NAMALWA (cell line): ENCODE data around the gene QRSL1.
A peak's percentile ranks its signal among the peaks of the same experiment; 100 is the strongest.
"Not testable (repeated sequence)": the region's sequence is repeated elsewhere in the genome, so short reads cannot be mapped to it uniquely, and the experiment has no call there.

Experiments used
- DNase-seq: peaks from one replicate; pipeline ENCODE4 v3.0.0-alpha.2; 2015; ENCODE audit warnings: low spot score

QRSL1 gene

DNA sequence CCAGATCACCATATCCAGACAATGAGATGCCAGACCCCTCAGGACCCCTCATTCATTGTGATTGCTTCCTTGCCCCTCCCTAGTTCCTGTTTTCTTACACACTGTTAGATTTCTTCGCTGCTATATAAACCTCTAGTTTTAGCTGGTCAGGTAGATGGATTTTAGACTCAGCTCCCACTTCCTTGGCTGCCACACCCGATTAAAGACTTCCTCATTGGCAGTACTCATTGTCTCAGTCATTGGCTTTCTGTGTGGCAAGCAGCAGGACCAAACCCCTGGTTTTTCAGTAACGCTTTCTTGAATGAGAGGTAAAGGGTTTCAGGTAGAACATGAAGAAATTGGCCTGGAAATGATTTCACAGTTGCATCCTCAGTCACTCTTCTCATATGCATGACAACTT lies 47.9 kb downstream of the QRSL1 start:
- no peak for DNase-seq

DNA sequence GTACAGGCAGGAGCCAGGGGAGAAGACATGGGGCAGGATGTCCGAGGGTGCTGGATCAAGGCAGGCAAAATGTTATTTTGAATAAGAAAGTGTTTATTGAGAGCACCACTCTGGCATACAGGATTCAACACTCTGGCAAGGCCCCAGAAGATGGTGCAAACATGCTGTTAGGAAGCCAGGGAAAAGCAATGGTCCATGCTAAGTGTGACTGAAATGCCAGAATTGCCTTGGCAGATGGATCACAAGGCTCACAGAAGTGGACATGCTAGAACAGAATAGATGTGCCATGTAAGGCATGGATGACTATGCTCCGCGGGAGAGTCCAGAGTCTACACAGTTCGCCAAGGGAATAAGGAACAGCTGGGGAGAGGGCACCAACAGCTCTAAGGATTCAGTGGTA lies 54.6 kb downstream of the QRSL1 start:
- DNase-seq: no peak

- DNase-seq: no peak
Measured at GRCh38 chr6:106685833-106686232, 56.5 kb downstream of the QRSL1 start.

DNA sequence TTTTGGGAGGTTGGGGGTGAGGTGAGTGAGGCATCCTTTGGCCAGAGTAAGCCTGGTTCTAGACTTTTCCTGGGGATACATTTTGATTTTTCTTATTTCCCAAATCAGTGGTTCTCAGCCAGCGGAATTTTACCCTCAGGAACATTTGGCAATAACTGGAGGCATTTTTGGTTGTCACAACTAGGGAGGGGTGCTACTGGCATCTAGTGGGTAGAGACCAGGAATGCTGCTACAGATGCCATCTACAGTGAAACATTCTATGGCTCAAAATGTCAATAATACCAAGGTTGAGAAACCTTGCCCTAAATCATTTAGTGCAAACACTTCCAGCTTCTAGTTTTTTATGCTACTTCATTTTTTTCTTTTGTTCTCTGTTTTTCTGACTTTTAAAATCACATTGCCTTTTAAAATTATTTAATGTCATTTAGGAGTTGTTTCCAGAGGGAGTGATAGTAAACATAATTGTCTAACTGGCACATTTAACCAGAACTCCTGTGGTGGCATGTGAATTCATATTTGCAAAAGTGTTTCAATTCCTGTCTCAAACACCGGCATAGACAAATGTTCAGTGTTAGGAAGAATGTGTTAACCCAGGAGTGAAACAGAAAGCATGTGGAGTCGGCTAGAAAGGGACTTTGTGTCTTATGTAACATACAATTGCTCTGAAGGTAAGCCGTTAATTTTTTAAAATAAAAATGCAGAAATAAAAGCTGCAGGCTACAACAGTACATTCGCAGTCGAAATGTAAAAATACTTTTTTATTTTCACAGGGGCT lies 59.0 kb downstream of the QRSL1 start:
- DNase-seq: no peak

DNA sequence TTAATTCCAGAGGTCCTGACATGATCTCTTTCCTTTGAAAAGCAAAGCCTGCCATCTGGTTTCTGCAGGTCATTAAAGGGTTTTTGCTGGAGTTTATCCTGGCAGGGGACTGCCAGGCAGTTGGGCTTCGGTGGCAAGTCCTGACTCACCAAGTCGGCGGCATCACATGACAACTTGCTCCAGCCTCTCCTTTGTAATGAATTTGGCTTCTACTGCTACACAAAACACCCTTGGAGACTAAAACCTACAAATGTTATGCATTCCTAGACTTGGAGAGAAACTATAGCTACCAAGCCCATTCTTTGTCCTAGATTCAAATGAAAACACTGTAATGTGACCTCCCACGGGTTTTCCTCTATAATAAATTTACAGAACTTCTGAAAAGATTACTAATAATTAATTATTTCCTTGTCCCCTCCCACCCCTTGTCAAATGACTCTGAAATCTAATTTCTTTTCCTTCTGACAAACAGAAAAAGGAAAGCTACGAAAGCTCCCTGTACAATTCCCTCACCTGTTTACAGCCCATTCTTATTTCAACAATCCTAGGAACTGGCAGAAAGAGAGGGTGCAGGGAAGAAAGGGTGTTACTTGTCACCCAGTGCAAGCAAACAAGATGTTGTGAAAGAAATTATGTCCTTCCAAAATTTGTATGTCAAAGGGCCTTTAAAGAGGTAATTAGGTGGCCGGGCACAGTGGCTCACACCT lies 62.9 kb downstream of the QRSL1 start:
- DNase-seq: no peak

DNA sequence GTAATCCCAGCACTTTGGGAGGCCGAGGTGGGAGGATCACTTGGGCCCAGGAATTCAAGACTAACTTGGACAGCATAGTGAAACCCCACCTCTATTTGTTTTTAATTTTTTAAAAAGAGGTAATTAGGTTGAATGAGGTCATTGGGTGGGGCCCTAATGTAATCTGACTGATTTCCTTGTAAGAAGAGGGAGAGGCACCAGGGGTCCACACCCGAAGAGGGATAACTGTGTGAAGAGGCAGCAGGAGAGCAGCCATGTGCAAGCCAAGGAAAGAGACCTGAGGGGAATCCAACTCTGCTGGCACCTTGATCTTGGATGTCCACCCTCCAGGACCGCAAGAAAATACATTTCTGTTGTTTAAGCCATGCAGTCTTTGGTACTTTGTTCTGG lies 63.4 kb downstream of the QRSL1 start:
- no peak for DNase-seq

DNA sequence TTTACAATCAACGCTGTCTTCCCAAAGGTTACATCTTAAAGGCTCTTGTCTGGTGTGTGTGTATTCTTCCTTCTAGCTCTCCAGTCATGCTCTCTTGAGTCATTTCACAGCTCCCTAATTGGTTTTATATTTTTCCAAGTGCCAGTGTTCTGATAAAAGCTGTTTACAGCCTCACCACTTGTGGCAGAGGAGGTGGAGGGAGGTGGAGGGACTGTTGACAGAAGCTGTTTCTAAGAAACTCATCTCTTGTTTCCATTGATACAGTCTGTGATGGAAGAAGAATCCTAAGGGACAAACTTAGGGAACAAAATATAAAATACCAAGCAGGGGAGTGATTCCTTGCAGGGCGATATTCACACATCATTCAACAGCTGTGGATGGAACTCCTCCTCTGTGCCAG lies 64.0 kb downstream of the QRSL1 start:
- DNase-seq: no peak

DNA sequence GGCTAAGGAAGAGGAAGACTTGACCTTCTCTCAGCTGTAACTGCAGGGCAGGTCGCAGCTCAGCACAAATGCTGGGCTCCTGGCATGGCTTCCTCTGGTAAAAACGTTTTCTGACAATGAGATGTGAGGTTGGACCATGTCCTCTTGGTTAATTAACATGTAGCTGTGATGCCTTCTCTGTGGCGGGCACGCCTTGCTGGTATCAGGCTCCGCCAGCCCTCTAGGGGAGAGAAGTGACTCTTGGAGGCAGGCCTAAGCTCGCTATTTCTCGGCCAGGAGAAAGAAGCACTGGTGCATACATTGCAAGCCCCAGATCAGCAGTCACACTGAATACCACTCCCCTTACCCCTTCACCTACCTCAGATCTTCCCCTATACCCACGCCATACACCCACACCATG lies 65.0 kb downstream of the QRSL1 start:
- DNase-seq: peak; percentile 63

DNA sequence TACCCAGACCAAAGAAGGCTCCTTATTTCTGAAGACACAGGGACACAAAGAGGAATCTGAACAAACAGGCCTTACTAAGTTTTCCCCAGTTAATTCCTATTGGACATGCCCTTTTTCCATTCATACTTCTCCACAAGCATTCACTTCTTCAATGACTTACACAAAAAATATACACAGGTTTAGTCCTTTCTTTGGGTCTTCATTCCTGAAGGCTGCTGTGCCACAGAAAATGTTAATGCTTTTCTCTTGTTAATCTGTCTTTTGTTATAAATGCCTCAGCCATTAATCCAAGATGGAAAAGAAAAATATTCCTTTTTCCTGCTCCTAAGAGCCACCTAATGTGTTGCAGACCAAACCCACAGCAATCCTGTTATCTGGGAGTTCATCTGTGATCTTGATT lies 71.2 kb downstream of the QRSL1 start:
- no peak for DNase-seq

- DNase-seq: not testable (repeated sequence)
Measured at GRCh38 chr6:106701201-106701600, 71.8 kb downstream of the QRSL1 start.

GRCh38 chr6:106702046-106702445 lies 72.7 kb downstream of the QRSL1 start:
- DNase-seq: peak; percentile 90

DNA sequence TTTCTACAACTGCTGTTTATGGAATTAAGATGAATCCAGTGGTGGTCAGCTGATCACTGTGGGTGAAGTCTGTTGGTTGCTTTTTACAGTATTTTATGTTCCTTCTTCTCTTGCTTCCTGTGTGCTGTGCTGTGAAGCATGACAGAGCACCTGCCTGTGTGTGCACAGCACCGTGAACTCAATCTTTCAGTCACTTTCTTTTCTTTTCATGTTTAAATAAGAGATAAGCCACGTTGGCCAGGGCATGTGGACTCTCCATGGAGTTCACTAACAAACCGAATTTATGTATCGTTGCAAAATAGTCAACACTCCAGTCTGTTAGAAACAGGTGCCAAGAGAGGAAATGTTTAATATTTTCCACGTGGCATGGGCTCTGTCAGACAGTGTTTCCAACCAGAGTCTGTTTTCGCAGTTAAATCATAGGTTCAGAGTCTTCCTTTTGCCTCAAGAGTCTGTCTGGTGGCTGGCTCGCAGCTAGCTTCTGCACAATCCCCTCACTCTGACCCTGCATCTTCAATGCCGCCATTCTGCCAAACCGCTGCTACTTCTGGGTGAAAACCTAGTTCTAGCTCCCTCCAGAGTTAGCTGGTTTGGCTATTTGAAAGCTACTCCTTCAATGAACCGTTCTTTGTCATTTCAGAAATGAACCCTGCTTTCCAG lies 73.2 kb downstream of the QRSL1 start:
- DNase-seq: peak; percentile 98

DNA sequence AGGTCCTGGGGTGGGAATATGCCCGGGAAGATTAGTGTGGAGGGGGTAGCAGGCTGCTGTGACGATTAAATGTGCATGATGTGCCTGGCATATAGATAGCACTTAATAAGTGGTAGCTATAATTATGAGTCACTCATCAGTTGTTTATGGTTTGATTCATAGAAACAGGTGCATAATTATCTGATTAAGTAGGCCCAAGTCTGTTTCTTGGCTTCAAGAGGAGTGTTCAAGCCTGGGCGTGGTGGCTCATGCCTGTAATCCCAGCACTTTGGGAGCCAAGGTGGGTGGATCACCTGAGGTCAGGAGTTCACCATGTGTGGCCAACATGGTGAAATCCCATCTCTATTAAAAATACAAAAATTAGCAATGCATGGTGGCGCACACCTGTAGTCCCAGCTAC lies 74.9 kb downstream of the QRSL1 start:
- DNase-seq: no peak

GRCh38 chr6:106705156-106705555 lies 75.8 kb downstream of the QRSL1 start:
- DNase-seq: no peak

DNA sequence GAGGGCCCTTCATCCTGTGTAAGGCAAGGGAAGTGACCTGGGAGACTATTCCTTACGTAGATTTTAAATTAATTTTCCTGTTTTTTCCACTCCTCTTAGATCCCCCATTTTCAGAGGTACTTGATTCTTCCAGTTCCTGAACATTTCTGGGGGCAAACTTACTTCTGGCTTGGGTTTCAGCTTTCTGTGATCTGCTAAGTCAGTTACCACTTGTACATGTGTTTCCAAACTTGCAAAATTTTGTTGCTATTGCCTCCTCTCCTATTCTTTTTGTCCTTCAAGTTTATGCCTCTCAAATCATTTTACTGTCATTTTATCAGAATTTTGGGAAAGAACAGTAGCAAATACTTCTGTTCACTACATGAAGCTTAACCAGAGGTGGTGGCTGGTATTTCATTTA lies 81.2 kb downstream of the QRSL1 start:
- no peak for DNase-seq

- no peak for DNase-seq
Measured at GRCh38 chr6:106714281-106714680, 84.9 kb downstream of the QRSL1 start.

DNA sequence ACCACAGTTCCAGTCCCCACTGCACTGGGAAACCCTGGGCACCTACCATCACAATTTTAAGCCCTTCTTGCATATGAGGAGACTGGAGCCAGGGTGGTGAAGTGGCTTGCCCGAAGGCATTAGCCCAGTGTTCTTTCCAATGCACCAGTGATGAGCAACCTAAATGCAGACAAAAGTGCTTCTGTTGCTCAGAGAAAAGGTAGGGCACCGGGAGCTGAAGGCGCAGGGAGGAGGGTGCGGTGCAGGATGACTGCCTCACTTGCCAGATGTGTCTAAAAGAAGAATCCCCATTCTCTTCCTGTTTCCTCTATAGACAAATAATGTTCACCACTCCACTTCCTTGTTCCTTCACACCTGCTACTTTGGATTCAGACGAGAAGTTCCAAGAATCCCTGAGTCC lies 86.5 kb downstream of the QRSL1 start:
- peak; percentile 74 for DNase-seq

- DNase-seq: peak; percentile 31
Measured at GRCh38 chr6:106716966-106717365, 87.6 kb downstream of the QRSL1 start.
